Chondrocyte (in vitro differentiated cells): ENCODE data around the gene GUCA1C. TPM values are rescaled to one million over a fixed set of nuclear protein-coding genes. Genes with fewer than 3 reads are reported as not detected.

Experiments used
- DNase-seq: peaks from one replicate; pipeline ENCODE4 v3.0.0; 2021; ENCODE audit warnings: mixed read lengths, low spot score
- H3K27ac Mint-ChIP-seq: one replicate; pipeline ENCODE4 v1.8.0; 2021; ENCODE audit warnings: mild to moderate bottlenecking, moderate library complexity, mixed read lengths; ENCODE audit not compliant: unreplicated experiment
- H3K27me3 Mint-ChIP-seq: 2 replicates; pipeline ENCODE4 v1.8.0; 2021; ENCODE audit warnings: low read depth, mixed read lengths
- H3K36me3 Mint-ChIP-seq: 2 replicates; pipeline ENCODE4 v1.8.0; 2021; ENCODE audit warnings: low read depth, mixed read lengths
- H3K4me1 Mint-ChIP-seq: 2 replicates; pipeline ENCODE4 v1.8.0; 2021; ENCODE audit warnings: low read depth, mild to moderate bottlenecking, mixed read lengths
- H3K4me3 Mint-ChIP-seq: one replicate; pipeline ENCODE4 v1.8.0; 2021; ENCODE audit warnings: mild to moderate bottlenecking, moderate library complexity, mixed read lengths; ENCODE audit not compliant: unreplicated experiment
- H3K9me3 Mint-ChIP-seq: 2 replicates; pipeline ENCODE4 v1.8.0; 2021; ENCODE audit warnings: low read depth, mixed read lengths
- long read RNA-seq: library from polyadenylated mRNA; stranded (forward); transcript quantifications from one replicate; pipeline ENCODE4 v2.0.0, GENCODE V29; 2021
- total RNA-seq: library from RNA; stranded (reverse); gene quantifications from 3 replicates; pipeline ENCODE4 v1.2.1, GENCODE V29; 2021
- TF ChIP-seq, protein P1 (sequence below): fragments of 200-600 bp; sonication (generic); IDR thresholded peaks from 2 replicates; pipeline ENCODE4 v1.5.0; 2021; ENCODE audit warnings: antibody characterized with exemption, mild to moderate bottlenecking, moderate library complexity

GUCA1C gene
- not detected in 3 replicates for total RNA-seq
- long read RNA-seq: 0 reads

- TF ChIP-seq, protein P1, sequence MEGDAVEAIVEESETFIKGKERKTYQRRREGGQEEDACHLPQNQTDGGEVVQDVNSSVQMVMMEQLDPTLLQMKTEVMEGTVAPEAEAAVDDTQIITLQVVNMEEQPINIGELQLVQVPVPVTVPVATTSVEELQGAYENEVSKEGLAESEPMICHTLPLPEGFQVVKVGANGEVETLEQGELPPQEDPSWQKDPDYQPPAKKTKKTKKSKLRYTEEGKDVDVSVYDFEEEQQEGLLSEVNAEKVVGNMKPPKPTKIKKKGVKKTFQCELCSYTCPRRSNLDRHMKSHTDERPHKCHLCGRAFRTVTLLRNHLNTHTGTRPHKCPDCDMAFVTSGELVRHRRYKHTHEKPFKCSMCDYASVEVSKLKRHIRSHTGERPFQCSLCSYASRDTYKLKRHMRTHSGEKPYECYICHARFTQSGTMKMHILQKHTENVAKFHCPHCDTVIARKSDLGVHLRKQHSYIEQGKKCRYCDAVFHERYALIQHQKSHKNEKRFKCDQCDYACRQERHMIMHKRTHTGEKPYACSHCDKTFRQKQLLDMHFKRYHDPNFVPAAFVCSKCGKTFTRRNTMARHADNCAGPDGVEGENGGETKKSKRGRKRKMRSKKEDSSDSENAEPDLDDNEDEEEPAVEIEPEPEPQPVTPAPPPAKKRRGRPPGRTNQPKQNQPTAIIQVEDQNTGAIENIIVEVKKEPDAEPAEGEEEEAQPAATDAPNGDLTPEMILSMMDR: no peak
- H3K4me3 Mint-ChIP-seq: no peak within 1 kb of the TSS
- H3K36me3 Mint-ChIP-seq: no peaks in the 10 kb centered on the region
- no peaks in the 10 kb centered on the region for H3K9me3 Mint-ChIP-seq
- H3K27me3 Mint-ChIP-seq: peaks cover 19% of the 10 kb centered on the region
- no peak within 1 kb of the TSS for H3K27ac Mint-ChIP-seq
- no peak for DNase-seq
- no peaks in the 10 kb centered on the region for H3K4me1 Mint-ChIP-seq
Observed at GRCh38 chr3:108953700-108954099, at the start of gene GUCA1C. Gene GUCA1C (minus strand): TSS chr3:108953879. CDS start chr3:108953762, 117 bp downstream.

DNA sequence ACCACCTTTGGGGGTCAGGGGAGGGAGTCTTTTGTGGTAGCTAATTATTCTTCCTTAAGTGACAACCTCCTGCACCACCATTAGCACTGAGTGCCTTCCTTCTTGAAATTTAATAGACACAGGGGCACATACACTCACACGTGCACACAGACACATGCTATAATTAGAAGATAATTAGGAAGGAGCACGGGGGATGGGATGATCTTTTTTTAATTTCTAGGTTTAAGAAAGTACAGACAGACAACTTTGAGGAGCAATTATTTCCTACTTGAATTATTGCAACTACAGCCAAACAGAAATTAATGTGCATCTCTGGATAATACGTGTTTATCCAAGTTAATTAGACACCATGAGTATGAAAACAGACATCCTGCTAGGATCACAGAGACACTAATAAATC, 44.8 kb upstream of the GUCA1C start:
- TF ChIP-seq, protein P1: no peak
- Mint-ChIP-seq H3K36me3 (no peaks in the 10 kb centered on the region), H3K27ac (no peak overlapping the region), H3K27me3 (no peaks in the 10 kb centered on the region), H3K9me3 (no peaks in the 10 kb centered on the region), H3K4me3 (no peak overlapping the region), H3K4me1 (no peaks in the 10 kb centered on the region)
- DNase-seq: no peak

GRCh38 chr3:108985844-108986243, 32.2 kb upstream of the GUCA1C start:
- no peak for DNase-seq
- Mint-ChIP-seq H3K4me1 (no peaks in the 10 kb centered on the region), H3K36me3 (no peaks in the 10 kb centered on the region), H3K27ac (no peak overlapping the region), H3K4me3 (no peak overlapping the region), H3K9me3 (peaks cover 5% of the 10 kb centered on the region), H3K27me3 (peaks cover 26% of the 10 kb centered on the region)
- TF ChIP-seq, protein P1: no peak

GRCh38 chr3:108983051-108983450, 29.4 kb upstream of the GUCA1C start:
- H3K27ac Mint-ChIP-seq: no peak overlapping the region
- TF ChIP-seq, protein P1: no peak
- H3K4me1 Mint-ChIP-seq: no peaks in the 10 kb centered on the region
- H3K9me3 Mint-ChIP-seq: peaks cover 3% of the 10 kb centered on the region
- no peak overlapping the region for H3K4me3 Mint-ChIP-seq
- peaks cover 23% of the 10 kb centered on the region for H3K27me3 Mint-ChIP-seq
- H3K36me3 Mint-ChIP-seq: no peaks in the 10 kb centered on the region
- no peak for DNase-seq

DNA sequence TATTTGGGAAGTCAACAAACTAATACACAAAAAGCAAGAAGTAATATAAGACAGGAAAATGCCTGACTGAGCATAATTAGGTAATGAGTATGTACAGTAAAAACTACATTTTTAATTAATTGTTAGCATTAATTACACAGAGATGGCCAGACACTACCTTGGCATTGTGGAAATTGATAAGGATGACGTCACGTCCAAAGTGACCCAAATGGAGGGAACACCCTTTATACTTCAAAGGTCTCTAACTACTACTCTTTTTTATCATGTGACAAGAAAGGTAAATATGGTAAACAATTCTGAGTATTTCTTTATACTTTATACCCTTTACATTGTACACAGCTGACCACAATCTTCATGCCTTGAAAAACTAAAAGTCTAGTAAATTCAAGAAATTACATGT, 22.4 kb upstream of the GUCA1C start:
- no peak overlapping the region for H3K27ac Mint-ChIP-seq
- peaks cover 12% of the 10 kb centered on the region for H3K27me3 Mint-ChIP-seq
- H3K4me1 Mint-ChIP-seq: no peaks in the 10 kb centered on the region
- DNase-seq: no peak
- H3K9me3 Mint-ChIP-seq: no peaks in the 10 kb centered on the region
- no peaks in the 10 kb centered on the region for H3K36me3 Mint-ChIP-seq
- H3K4me3 Mint-ChIP-seq: no peak overlapping the region
- TF ChIP-seq, protein P1: no peak
